SK-N-SH treated with all-trans-retinoic acid at 6 μM for 48 hours (cell line): Measurements from ENCODE around the gene CRTC3.

ENCODE experiments used
- ATAC-seq: fragments of 200-7000 bp; cut with Tn5 transposase; 3 replicates; pipeline ENCODE4 v1.9.1; 2020; ENCODE audit warnings: mild to moderate bottlenecking, moderate library complexity
- ARNTL ChIP-seq: fragments of 450-650 bp; formaldehyde crosslinking; IDR thresholded peaks from 2 replicates; pipeline ENCODE4 v1.5.0; 2020; ENCODE audit warnings: low read depth, mild to moderate bottlenecking, moderate library complexity, borderline replicate concordance
- BACH2 ChIP-seq: fragments of 250-450 bp; sonication (Bioruptor Pico); IDR thresholded peaks from 2 replicates; pipeline ENCODE4 v1.9.0; 2021; ENCODE audit warnings: mild to moderate bottlenecking, borderline replicate concordance
- CSDC2 ChIP-seq: fragments of 250-450 bp; sonication (Bioruptor Pico); IDR thresholded peaks from 2 replicates; pipeline ENCODE4 v1.5.0; 2020; ENCODE audit warnings: mild to moderate bottlenecking, moderate library complexity
- CSRNP3 ChIP-seq: fragments of 250-450 bp; sonication (Bioruptor Pico); IDR thresholded peaks from 2 replicates; pipeline ENCODE4 v1.5.1; 2021; ENCODE audit warnings: mild to moderate bottlenecking, moderate library complexity
- ESRRG ChIP-seq: fragments of 250-450 bp; sonication (Bioruptor Pico); IDR thresholded peaks from 2 replicates; pipeline ENCODE4 v1.6.1; 2021; ENCODE audit warnings: mild to moderate bottlenecking
- GLIS3 ChIP-seq: fragments of 250-450 bp; sonication (Bioruptor Pico); IDR thresholded peaks from 2 replicates; pipeline ENCODE4 v1.5.0; 2020; ENCODE audit warnings: mild to moderate bottlenecking, moderate library complexity
- ISL1 ChIP-seq: fragments of 250-450 bp; sonication (Bioruptor Pico); IDR thresholded peaks from 2 replicates; pipeline ENCODE4 v2.1.2; 2022; ENCODE audit warnings: mild to moderate bottlenecking, moderate library complexity
- OSR1 ChIP-seq: fragments of 250-450 bp; sonication (Bioruptor Pico); IDR thresholded peaks from 2 replicates; pipeline ENCODE4 v1.8.0; 2022; ENCODE audit warnings: moderate library complexity, mild to moderate bottlenecking, inconsistent platforms
- POU6F1 ChIP-seq: fragments of 250-450 bp; sonication (Bioruptor Pico); IDR thresholded peaks from 2 replicates; pipeline ENCODE4 v1.8.0; 2021; ENCODE audit warnings: low read depth, mild to moderate bottlenecking, moderate library complexity, borderline replicate concordance
- PPARA ChIP-seq: fragments of 250-450 bp; sonication (Bioruptor Pico); IDR thresholded peaks from 2 replicates; pipeline ENCODE4 v1.5.0; 2020; ENCODE audit warnings: mild to moderate bottlenecking, borderline replicate concordance
- RARB ChIP-seq: fragments of 250-450 bp; sonication (Bioruptor Pico); IDR thresholded peaks from 2 replicates; pipeline ENCODE4 v1.8.0; 2021; ENCODE audit warnings: mild to moderate bottlenecking, moderate library complexity
- SNAI2 ChIP-seq: fragments of 250-450 bp; sonication (Bioruptor Pico); IDR thresholded peaks from 2 replicates; pipeline ENCODE4 v1.5.0; 2020; ENCODE audit warnings: mild to moderate bottlenecking, moderate library complexity
- TCF4 ChIP-seq: fragments of 250-450 bp; sonication (Bioruptor Pico); IDR thresholded peaks from 2 replicates; pipeline ENCODE4 v1.8.0; 2021; ENCODE audit warnings: mild to moderate bottlenecking, moderate library complexity, borderline replicate concordance
- ZC3H10 ChIP-seq: fragments of 250-450 bp; sonication (Bioruptor Pico); IDR thresholded peaks from 2 replicates; pipeline ENCODE4 v1.5.1; 2021; ENCODE audit warnings: mild to moderate bottlenecking, moderate library complexity
- ZFP3 ChIP-seq: fragments of 250-450 bp; sonication (Bioruptor Pico); IDR thresholded peaks from 2 replicates; pipeline ENCODE4 v1.5.0; 2020; ENCODE audit warnings: mild to moderate bottlenecking, moderate library complexity
- ZFP30 ChIP-seq: fragments of 450-650 bp; formaldehyde crosslinking; IDR thresholded peaks from 2 replicates; pipeline ENCODE4 v1.5.0; 2022; ENCODE audit warnings: mild to moderate bottlenecking, moderate library complexity
- ZNF565 ChIP-seq: fragments of 450-650 bp; formaldehyde crosslinking; conservative IDR thresholded peaks from 2 replicates; pipeline ENCODE4 v1.5.0; 2020; ENCODE audit warnings: low read depth, mild to moderate bottlenecking, moderate library complexity
- ZNF70 ChIP-seq: fragments of 450-650 bp; formaldehyde crosslinking; IDR thresholded peaks from 2 replicates; pipeline ENCODE4 v1.5.0; 2020; ENCODE audit warnings: mild to moderate bottlenecking, moderate library complexity
- ZNF8 ChIP-seq: fragments of 450-650 bp; formaldehyde crosslinking; IDR thresholded peaks from 2 replicates; pipeline ENCODE4 v1.5.0; 2020; ENCODE audit warnings: mild to moderate bottlenecking, moderate library complexity
- TF ChIP-seq, protein P1 (sequence below): fragments of 250-450 bp; sonication (Bioruptor Pico); IDR thresholded peaks from 2 replicates; pipeline ENCODE4 v1.5.1; 2020; ENCODE audit warnings: low read depth, mild to moderate bottlenecking, moderate library complexity
- TF ChIP-seq, protein P2 (sequence below): fragments of 250-450 bp; sonication (Bioruptor Pico); IDR thresholded peaks from 2 replicates; pipeline ENCODE4 v1.8.0; 2020; ENCODE audit warnings: mild to moderate bottlenecking, moderate library complexity, borderline replicate concordance

The CRTC3 gene

GRCh38 chr15:90535254-90535653 is 5.5 kb downstream of the CRTC3 start:
- TF ChIP-seq ZNF70 (CRISPR knock-in tag) (no peak), ZFP3 (CRISPR knock-in tag) (no peak), ESRRG (CRISPR knock-in tag) (no peak), ISL1 (CRISPR knock-in tag) (no peak), TCF4 (CRISPR knock-in tag) (no peak)
- ATAC-seq = no peak

DNA sequence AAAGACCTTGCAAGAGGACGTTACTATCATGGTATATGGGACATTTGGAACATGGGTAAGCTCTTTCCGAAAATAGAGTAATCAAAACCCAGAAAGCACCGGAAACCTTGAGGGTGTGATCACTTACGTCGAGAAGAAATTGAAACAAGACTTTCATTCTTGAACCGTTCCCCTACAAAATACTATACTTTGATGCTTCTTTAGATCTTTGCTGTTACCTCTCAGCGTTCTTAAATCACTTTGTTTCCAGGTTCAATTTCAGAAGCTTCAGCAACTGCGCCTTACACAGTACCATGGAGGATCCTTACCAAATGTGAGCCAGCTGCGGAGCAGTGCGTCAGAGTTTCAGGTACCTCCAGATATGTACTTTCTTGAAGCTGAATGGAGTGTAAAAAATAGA is 10.1 kb downstream of the CRTC3 start:
- TF ChIP-seq BACH2 (CRISPR knock-in tag) (no peak), ZFP3 (CRISPR knock-in tag) (no peak), ZC3H10 (no peak), SNAI2 (CRISPR knock-in tag) (no peak), PPARA (CRISPR knock-in tag) (no peak), ARNTL (CRISPR knock-in tag) (no peak), GLIS3 (CRISPR knock-in tag) (no peak), ESRRG (CRISPR knock-in tag) (no peak), ZNF8 (CRISPR knock-in tag) (no peak), POU6F1 (no peak), OSR1 (CRISPR knock-in tag) (no peak), ZNF565 (CRISPR knock-in tag) (no peak), RARB (no peak)
- TF ChIP-seq, protein P1, sequence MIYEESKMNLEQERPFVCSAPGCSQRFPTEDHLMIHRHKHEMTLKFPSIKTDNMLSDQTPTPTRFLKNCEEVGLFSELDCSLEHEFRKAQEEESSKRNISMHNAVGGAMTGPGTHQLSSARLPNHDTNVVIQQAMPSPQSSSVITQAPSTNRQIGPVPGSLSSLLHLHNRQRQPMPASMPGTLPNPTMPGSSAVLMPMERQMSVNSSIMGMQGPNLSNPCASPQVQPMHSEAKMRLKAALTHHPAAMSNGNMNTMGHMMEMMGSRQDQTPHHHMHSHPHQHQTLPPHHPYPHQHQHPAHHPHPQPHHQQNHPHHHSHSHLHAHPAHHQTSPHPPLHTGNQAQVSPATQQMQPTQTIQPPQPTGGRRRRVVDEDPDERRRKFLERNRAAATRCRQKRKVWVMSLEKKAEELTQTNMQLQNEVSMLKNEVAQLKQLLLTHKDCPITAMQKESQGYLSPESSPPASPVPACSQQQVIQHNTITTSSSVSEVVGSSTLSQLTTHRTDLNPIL = no peak
- TF ChIP-seq, all 23 proteins: peak for 0
- no peak for ATAC-seq

GRCh38 chr15:90540768-90541167 is 11.0 kb downstream of the CRTC3 start:
- TF ChIP-seq ZNF8 (CRISPR knock-in tag) = no peak
- ATAC-seq = no peak

- ATAC-seq = no peak
- TF ChIP-seq ZNF565 (CRISPR knock-in tag) = no peak
- no peak for TF ChIP-seq CSDC2 (CRISPR knock-in tag)
- no peak for TF ChIP-seq GLIS3 (CRISPR knock-in tag)
- TF ChIP-seq SNAI2 (CRISPR knock-in tag) = no peak
- TF ChIP-seq, protein P2, sequence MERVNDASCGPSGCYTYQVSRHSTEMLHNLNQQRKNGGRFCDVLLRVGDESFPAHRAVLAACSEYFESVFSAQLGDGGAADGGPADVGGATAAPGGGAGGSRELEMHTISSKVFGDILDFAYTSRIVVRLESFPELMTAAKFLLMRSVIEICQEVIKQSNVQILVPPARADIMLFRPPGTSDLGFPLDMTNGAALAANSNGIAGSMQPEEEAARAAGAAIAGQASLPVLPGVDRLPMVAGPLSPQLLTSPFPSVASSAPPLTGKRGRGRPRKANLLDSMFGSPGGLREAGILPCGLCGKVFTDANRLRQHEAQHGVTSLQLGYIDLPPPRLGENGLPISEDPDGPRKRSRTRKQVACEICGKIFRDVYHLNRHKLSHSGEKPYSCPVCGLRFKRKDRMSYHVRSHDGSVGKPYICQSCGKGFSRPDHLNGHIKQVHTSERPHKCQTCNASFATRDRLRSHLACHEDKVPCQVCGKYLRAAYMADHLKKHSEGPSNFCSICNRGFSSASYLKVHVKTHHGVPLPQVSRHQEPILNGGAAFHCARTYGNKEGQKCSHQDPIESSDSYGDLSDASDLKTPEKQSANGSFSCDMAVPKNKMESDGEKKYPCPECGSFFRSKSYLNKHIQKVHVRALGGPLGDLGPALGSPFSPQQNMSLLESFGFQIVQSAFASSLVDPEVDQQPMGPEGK (CRISPR knock-in tag) = no peak
- no peak for TF ChIP-seq CSRNP3 (CRISPR knock-in tag)
- no peak for TF ChIP-seq OSR1 (CRISPR knock-in tag)
- TF ChIP-seq ZNF8 (CRISPR knock-in tag) = no peak
These were observed 15.4 kb downstream of the CRTC3 start for GRCh38 chr15:90545095-90545494.

DNA sequence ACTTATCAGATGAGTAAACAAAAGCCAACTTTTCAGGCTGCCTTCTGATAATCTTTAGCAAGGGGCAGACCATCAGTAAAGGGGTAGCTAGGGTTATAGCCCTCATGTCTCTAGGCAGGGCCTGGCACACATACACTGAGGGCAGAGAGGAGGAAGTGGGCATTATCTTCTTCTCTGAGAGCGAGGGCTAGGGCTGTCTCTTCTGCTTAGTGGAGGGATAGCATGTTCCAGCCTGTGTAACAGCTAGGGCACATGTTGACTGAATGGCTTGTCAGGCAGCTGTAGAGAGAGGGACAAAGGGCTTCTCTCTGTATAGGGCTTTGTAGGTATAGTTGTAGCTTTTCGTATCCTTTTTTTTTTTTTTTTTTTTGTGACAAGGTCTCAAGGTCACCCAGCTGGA is 17.8 kb downstream of the CRTC3 start:
- no peak for ATAC-seq
- no peak for TF ChIP-seq CSRNP3 (CRISPR knock-in tag)
- TF ChIP-seq, protein P2 (CRISPR knock-in tag) = no peak
- no peak for TF ChIP-seq OSR1 (CRISPR knock-in tag)
- no peak for TF ChIP-seq CSDC2 (CRISPR knock-in tag)
- TF ChIP-seq ISL1 (CRISPR knock-in tag) = no peak
- no peak for TF ChIP-seq POU6F1
- TF ChIP-seq ZC3H10 = no peak
- no peak for TF ChIP-seq SNAI2 (CRISPR knock-in tag)
- no peak for TF ChIP-seq GLIS3 (CRISPR knock-in tag)
- TF ChIP-seq, protein P1 = no peak
- TF ChIP-seq ZFP30 (CRISPR knock-in tag) = no peak
- no peak for TF ChIP-seq TCF4 (CRISPR knock-in tag)
- TF ChIP-seq ZNF70 (CRISPR knock-in tag) = no peak
- no peak for TF ChIP-seq ZNF8 (CRISPR knock-in tag)
